Measurements from ENCODE around the gene AMT. TPM values are rescaled to one million over a fixed set of nuclear protein-coding genes. Genes with fewer than 3 reads are reported as not detected.
A peak's percentile ranks its signal among the peaks of the same experiment; 100 is the strongest.

The AMT gene
- total and polyA plus RNA-seq, 2 of the 13 experiments (the other 11 are each of a cell fraction or from before 2014, with no cell fraction given) = 35.3 to 59.0 TPM

DNA sequence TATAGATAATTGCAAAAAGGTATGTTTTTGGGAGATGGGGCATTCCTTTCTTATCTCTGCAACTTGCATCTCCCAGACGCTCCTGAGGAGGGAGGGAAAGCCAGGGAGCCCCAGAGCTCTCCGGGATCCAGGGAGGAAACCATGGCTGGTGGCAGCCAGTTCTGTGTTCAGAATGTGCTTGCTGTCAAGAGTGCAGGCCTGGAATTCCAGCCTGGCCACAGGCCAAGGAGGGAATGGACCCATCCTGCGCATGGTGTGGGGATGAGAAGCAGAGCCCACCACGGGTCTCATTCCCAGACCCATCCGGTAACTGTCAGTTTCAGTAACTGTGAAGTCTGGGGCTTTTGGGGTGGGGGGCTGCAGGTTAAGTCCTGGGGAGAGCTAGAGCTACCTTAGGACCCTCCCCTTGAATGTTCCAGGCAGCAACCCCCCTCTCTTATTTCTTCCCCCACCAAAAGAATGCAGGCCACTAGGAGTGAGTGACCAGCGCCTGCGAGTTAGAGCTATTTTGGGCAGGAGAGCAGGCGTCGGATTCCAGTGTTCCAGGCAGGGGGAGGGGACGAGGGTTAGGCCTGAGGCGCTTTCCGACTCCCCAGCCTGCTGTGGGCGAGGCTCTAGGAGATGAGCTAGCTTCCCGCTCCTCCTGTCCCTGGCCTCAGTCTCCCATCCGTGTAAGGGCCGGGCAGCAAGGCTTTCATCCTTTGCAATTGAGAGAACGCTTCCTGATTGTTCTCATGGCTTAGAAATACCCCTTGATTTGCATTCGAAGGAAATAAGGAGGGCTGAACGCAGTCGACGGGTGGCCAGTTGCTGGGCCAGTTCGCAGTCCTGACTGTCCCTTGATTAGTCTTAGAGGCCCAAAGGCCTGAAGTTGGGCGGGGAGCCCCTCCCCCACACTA, 47.0 kb upstream of the AMT start (continued):
- TF ChIP-seq GPBP1L1 (CRISPR knock-in tag; IDR thresholded peaks at IDR 0.05) = no peak
- no peak for TF ChIP-seq GPN1 (CRISPR knock-in tag; IDR thresholded peaks at IDR 0.05; ENCODE audit: borderline replicate concordance)
- no peak for TF ChIP-seq PAF1 (CRISPR knock-in tag; IDR thresholded peaks at IDR 0.05)
- TF ChIP-seq PHF21A (CRISPR knock-in tag; IDR thresholded peaks at IDR 0.05) = no peak
- TF ChIP-seq SRSF1 (optimal IDR thresholded peaks at IDR 0.05; ENCODE audit: low read depth, low read length) = no peak
- no peak for TF ChIP-seq CBFB (CRISPR knock-in tag; IDR thresholded peaks at IDR 0.05)
- no peak for TF ChIP-seq IRX3 (CRISPR knock-in tag; IDR thresholded peaks at IDR 0.05; ENCODE audit: borderline replicate concordance, low read depth)
- TF ChIP-seq ZNF251 (CRISPR knock-in tag; IDR thresholded peaks at IDR 0.05) = 0 out of 2 replicates have a peak, but pooled peaks have one; percentile 36
- TF ChIP-seq RCOR2 (CRISPR knock-in tag; IDR thresholded peaks at IDR 0.05) = no peak
- TF ChIP-seq, protein P1, sequence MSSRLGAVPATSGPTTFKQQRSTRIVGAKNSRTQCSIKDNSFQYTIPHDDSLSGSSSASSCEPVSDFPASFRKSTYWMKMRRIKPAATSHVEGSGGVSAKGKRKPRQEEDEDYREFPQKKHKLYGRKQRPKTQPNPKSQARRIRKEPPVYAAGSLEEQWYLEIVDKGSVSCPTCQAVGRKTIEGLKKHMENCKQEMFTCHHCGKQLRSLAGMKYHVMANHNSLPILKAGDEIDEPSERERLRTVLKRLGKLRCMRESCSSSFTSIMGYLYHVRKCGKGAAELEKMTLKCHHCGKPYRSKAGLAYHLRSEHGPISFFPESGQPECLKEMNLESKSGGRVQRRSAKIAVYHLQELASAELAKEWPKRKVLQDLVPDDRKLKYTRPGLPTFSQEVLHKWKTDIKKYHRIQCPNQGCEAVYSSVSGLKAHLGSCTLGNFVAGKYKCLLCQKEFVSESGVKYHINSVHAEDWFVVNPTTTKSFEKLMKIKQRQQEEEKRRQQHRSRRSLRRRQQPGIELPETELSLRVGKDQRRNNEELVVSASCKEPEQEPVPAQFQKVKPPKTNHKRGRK (CRISPR knock-in tag; IDR thresholded peaks at IDR 0.05) = no peak
- no peak for TF ChIP-seq ATF7 (IDR thresholded peaks at IDR 0.05)
- 0 out of 2 replicates have a peak, but pooled peaks have one; percentile 35 for TF ChIP-seq ATF7 (CRISPR knock-in tag; IDR thresholded peaks at IDR 0.05)
- TF ChIP-seq TRAFD1 (CRISPR knock-in tag; IDR thresholded peaks at IDR 0.05; ENCODE audit: borderline replicate concordance) = no peak
- no peak for TF ChIP-seq HMGA1 (CRISPR knock-in tag; conservative IDR thresholded peaks at IDR 0.05)
- peak; percentile 24; the same call in 1 of the 2 replicates for TF ChIP-seq ZFP90 (CRISPR knock-in tag; IDR thresholded peaks at IDR 0.05; ENCODE audit: borderline replicate concordance)
- no peak for TF ChIP-seq ZNF326 (CRISPR knock-in tag; IDR thresholded peaks at IDR 0.05; ENCODE audit: borderline replicate concordance)
- TF ChIP-seq PHB2 (IDR thresholded peaks at IDR 0.05; ENCODE audit: partially characterized antibody) = no peak
- TF ChIP-seq ZNF513 (CRISPR knock-in tag; conservative IDR thresholded peaks at IDR 0.05) = no peak
- no peak; the same call in 1 of the 2 replicates for TF ChIP-seq SNAI1 (CRISPR knock-in tag; IDR thresholded peaks at IDR 0.05; ENCODE audit: borderline replicate concordance)
- TF ChIP-seq, protein P2, sequence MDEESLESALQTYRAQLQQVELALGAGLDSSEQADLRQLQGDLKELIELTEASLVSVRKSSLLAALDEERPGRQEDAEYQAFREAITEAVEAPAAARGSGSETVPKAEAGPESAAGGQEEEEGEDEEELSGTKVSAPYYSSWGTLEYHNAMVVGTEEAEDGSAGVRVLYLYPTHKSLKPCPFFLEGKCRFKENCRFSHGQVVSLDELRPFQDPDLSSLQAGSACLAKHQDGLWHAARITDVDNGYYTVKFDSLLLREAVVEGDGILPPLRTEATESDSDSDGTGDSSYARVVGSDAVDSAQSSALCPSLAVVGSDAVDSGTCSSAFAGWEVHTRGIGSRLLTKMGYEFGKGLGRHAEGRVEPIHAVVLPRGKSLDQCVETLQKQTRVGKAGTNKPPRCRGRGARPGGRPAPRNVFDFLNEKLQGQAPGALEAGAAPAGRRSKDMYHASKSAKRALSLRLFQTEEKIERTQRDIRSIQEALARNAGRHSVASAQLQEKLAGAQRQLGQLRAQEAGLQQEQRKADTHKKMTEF (CRISPR knock-in tag; IDR thresholded peaks at IDR 0.05) = no peak
- no peak for TF ChIP-seq ZNF790 (CRISPR knock-in tag; IDR thresholded peaks at IDR 0.05; ENCODE audit: borderline replicate concordance)
- no peak for TF ChIP-seq ZNF788 (CRISPR knock-in tag; IDR thresholded peaks at IDR 0.05; ENCODE audit: borderline replicate concordance)

Measured in HepG2 (cell line).